Osteocyte (in vitro differentiated cells): ENCODE data around the gene CLTCL1. TPM values are rescaled to one million over a fixed set of nuclear protein-coding genes. Genes with fewer than 3 reads are reported as not detected.

Experiments
- DNase-seq: peaks from one replicate; pipeline ENCODE4 v3.0.0; 2021; ENCODE audit warnings: mixed read lengths; ENCODE audit not compliant: unreplicated experiment; ENCODE audit errors: extremely low spot score
- H3K27ac Mint-ChIP-seq: one replicate; pipeline ENCODE4 v1.8.0; 2021; ENCODE audit warnings: mild to moderate bottlenecking, mixed read lengths; ENCODE audit not compliant: unreplicated experiment
- H3K27me3 Mint-ChIP-seq: one replicate; pipeline ENCODE4 v1.8.0; 2021; ENCODE audit warnings: mixed read lengths; ENCODE audit not compliant: unreplicated experiment
- H3K36me3 Mint-ChIP-seq: one replicate; pipeline ENCODE4 v1.8.0; 2021; ENCODE audit warnings: mixed read lengths; ENCODE audit not compliant: unreplicated experiment
- H3K4me1 Mint-ChIP-seq: one replicate; pipeline ENCODE4 v1.8.0; 2021; ENCODE audit warnings: mixed read lengths; ENCODE audit not compliant: unreplicated experiment
- H3K4me3 Mint-ChIP-seq: one replicate; pipeline ENCODE4 v1.8.0; 2021; ENCODE audit warnings: mild to moderate bottlenecking, moderate library complexity, mixed read lengths; ENCODE audit not compliant: unreplicated experiment
- H3K9me3 Mint-ChIP-seq: one replicate; pipeline ENCODE4 v1.8.0; 2021; ENCODE audit warnings: mixed read lengths; ENCODE audit not compliant: unreplicated experiment
- total RNA-seq: library from RNA; stranded (reverse); gene quantifications from 2 replicates; pipeline ENCODE4 v1.2.1, GENCODE V29; 2021
- TF ChIP-seq, protein P1 (sequence below): fragments of 200-600 bp; sonication (generic); IDR thresholded peaks from 2 replicates; pipeline ENCODE4 v1.5.0; 2021; ENCODE audit warnings: antibody characterized with exemption, mild to moderate bottlenecking, moderate library complexity

Gene CLTCL1
- total RNA-seq, 1 donor from 2014 or later = 10.1 TPM

DNA sequence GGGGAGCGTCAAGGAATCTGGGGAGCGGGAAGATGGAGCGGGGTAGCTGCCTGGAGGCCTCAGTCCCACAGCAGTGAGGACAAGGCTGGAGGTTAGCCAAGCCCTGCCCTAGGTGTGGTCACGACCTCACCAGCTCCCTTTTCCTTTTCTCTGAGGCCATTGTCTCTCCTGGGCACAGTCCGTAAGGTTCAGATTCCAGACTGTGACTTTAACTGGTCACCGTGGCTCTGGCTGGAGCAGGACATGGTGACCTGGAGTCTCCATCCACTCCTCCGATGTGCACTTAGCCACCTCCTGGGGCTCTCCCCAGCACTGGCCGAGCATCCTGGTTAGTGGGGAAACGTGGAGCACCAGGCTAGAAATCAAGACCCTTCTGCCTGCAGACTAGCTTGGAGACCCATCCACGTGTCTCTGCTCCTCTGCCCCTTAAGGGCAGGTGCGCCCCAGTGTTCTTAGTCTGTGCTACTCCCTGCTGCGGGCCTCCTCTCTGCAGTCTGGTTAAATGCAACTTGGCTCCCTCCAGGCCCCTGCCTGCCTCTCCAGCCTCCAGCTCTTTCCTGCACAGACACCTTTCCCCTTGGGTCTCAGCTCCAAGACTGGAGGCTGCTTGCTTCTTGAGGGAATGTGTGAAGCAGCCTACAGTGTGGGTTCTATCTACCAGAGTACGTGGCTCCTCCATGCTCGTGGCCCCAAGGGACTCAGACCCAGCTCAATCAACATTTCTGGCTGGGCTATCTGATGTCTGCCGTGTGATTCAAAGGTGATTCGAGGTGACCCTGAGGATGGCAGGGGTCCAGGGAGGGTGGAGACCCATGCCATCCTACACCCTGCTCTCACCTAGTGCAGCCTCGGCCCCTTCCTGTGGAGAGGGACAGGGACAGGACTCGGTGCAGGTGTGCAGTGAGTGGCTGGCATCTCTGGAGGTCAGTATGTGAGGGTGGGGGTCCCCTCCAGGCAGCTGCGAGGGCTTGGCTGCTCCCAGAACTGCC lies 118.2 kb downstream of the CLTCL1 start:
- no peak for DNase-seq
- TF ChIP-seq, protein P1, sequence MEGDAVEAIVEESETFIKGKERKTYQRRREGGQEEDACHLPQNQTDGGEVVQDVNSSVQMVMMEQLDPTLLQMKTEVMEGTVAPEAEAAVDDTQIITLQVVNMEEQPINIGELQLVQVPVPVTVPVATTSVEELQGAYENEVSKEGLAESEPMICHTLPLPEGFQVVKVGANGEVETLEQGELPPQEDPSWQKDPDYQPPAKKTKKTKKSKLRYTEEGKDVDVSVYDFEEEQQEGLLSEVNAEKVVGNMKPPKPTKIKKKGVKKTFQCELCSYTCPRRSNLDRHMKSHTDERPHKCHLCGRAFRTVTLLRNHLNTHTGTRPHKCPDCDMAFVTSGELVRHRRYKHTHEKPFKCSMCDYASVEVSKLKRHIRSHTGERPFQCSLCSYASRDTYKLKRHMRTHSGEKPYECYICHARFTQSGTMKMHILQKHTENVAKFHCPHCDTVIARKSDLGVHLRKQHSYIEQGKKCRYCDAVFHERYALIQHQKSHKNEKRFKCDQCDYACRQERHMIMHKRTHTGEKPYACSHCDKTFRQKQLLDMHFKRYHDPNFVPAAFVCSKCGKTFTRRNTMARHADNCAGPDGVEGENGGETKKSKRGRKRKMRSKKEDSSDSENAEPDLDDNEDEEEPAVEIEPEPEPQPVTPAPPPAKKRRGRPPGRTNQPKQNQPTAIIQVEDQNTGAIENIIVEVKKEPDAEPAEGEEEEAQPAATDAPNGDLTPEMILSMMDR = no peak
- Mint-ChIP-seq H3K9me3 (no peaks in the 10 kb centered on the region), H3K4me1 (peaks cover 62% of the 10 kb centered on the region), H3K4me3 (peak overlapping the region; percentile 92), H3K27me3 (peaks cover 18% of the 10 kb centered on the region), H3K27ac (peak overlapping the region; percentile 89), H3K36me3 (no peaks in the 10 kb centered on the region)

DNA sequence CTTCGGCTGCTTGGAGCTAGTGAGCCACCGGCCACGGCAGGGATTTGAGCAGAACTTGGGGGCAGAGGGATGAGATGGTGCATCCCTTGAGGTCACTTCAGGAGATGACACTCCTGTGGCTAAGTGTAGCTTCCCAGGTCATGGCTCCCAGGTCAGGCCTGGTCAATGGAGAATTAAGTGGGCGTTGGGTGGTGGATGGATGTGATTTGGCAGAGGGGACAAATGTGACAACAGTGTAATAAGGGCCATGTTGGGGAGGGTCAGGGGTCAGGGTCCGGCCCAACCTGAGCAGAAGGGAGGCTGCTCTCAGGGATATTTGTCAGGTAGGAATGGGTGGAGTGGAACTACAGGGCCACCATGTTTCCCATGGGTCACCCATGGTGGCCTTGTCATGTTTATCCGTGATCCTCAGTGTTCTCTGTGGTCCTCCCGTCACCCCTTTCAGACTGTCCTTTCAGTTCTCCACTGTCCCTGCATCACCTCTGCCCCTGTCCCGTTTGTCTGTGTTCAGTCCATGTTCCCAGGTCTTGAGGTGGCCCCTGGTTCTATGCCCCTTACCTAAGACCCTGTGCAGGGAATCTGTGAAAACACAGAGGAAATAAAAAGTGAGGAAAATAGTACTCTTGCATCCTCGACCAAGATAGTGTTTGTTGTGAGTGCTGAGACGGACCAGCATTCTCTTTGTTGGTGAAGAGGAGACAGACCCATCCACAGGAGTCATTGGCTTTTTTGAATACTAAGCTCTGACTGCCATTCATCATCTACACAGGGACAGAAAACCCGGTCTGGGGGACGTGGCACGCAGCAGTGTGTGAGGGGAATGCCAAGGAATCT lies 119.1 kb downstream of the CLTCL1 start:
- TF ChIP-seq, protein P1 = no peak
- Mint-ChIP-seq H3K27me3 (peaks cover 27% of the 10 kb centered on the region), H3K4me1 (peaks cover 60% of the 10 kb centered on the region), H3K4me3 (peak overlapping the region; percentile 92), H3K27ac (peak overlapping the region; percentile 89), H3K36me3 (no peaks in the 10 kb centered on the region), H3K9me3 (no peaks in the 10 kb centered on the region)
- DNase-seq = no peak

DNA sequence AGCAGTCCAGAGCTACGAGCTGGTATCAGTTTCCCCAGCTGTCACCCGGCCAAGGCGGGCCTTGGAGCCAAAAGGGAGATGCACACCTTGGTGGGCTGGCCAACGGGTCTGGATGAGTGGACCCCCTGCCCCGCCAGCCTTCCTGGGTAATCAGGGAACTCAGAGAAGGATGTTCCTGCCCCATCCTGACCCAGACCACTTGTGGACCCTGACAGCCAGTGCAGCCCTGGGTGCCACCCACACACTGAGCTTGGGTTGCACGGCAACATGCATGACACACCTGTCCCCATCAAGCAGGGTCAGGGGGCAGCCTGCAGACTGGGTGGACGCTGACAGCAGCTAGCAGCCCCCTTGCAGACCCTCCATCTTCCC lies 121.6 kb downstream of the CLTCL1 start:
- H3K4me3 Mint-ChIP-seq = no peak overlapping the region
- H3K9me3 Mint-ChIP-seq = no peaks in the 10 kb centered on the region
- H3K4me1 Mint-ChIP-seq = peaks cover 43% of the 10 kb centered on the region
- no peaks in the 10 kb centered on the region for H3K36me3 Mint-ChIP-seq
- H3K27ac Mint-ChIP-seq = no peak overlapping the region
- no peak for DNase-seq
- TF ChIP-seq, protein P1 = no peak
- H3K27me3 Mint-ChIP-seq = peaks cover 38% of the 10 kb centered on the region

DNA sequence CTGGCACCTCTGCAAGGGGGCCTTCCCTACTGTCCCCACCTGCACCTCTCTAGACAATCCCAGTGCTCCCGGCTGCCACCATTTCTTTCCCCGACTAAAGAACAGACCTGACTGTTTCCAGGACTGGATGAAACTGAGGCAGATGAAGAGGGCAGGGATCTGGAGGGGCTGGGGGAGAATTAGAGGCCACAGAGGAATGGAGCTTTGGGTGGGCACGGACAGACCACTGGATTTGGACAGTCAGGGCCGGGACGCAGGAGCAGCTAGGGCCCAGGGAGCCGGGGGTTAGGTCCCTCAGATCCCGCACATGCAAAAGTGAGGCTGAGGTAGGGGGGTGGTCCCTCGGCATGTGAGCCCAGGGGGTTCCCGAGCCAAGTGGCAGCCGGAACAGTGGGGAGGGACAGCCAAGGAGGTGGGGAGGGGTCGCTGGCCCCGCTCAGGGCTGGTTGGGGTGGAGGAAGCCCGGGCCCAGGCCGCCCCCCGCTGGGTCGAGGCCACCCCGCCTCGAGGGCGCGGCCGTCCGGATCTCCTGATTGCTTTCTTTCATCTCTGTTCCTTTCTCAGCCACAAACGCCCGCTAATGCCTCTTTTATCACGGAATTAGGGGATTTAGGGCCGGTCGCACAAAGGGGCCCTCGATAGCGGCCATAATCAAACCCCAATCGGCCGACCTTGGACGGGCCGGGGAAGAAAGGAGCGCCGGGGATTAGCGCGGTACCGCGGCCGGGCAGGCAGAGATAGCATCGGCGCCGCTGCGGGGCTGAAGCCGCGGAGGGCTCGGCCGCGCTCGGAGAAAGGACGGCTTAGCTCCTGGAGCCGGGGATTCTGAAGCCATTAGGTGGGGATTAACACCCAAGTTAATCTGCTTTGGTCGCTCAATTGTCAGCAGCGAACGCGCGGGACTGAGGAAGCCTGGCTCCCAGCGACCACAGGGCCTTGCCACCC lies 122.2 kb downstream of the CLTCL1 start:
- H3K9me3 Mint-ChIP-seq = no peaks in the 10 kb centered on the region
- no peaks in the 10 kb centered on the region for H3K36me3 Mint-ChIP-seq
- no peak for DNase-seq
- TF ChIP-seq, protein P1 = no peak
- peaks cover 36% of the 10 kb centered on the region for H3K4me1 Mint-ChIP-seq
- H3K27ac Mint-ChIP-seq = no peak overlapping the region
- H3K4me3 Mint-ChIP-seq = peak overlapping the region; percentile 26
- H3K27me3 Mint-ChIP-seq = peaks cover 38% of the 10 kb centered on the region
